ENCODE data around the gene ADRA2C.

- TF ChIP-seq TOE1 (IDR thresholded peaks at IDR 0.05; ENCODE audit: borderline replicate concordance), result no peak
- TF ChIP-seq TOE1 (CRISPR knock-in tag; IDR thresholded peaks at IDR 0.05; ENCODE audit: borderline replicate concordance, low read depth), result no peak
- no peak for TF ChIP-seq STAT6 (CRISPR knock-in tag; IDR thresholded peaks at IDR 0.05)
- TF ChIP-seq FOXM1 (IDR thresholded peaks at IDR 0.05; ENCODE audit: low read depth), result no peak
- TF ChIP-seq FOXM1 (CRISPR knock-in tag; IDR thresholded peaks at IDR 0.05; ENCODE audit: low read depth), result no peak
- TF ChIP-seq USF1 (CRISPR knock-in tag; IDR thresholded peaks at IDR 0.05), result no peak
- TF ChIP-seq SIN3A (IDR thresholded peaks at IDR 0.05; ENCODE audit: borderline replicate concordance in 2 of 2, control insufficient read depth in 1 of 2, low read depth in 2 of 2, low read length in 2 of 2), result no peak
- no peak for TF ChIP-seq ZNF740 (CRISPR knock-in tag; IDR thresholded peaks at IDR 0.05)
- no peak for TF ChIP-seq ZNF740 (tag; IDR thresholded peaks at IDR 0.05)
- TF ChIP-seq EZH2 (IDR thresholded peaks at IDR 0.05; ENCODE audit: borderline replicate concordance, low read depth, low read length), result no peak
- no peak for TF ChIP-seq POLR2A (conservative IDR thresholded peaks at IDR 0.05)
Measured at GRCh38 chr4:3783693-3784306, 17.6 kb downstream of the ADRA2C start.

All from K562 (cell line).